ENCODE data around the gene FBXL16.

The FBXL16 gene

GRCh38 chr16:661184-661821 is 44.3 kb downstream of the FBXL16 start:
- H3K9me2 ChIP-seq (replicated peaks; ENCODE audit: control insufficient read depth, low read length): no peaks in the 10 kb centered on the region
- H3K79me2 ChIP-seq (ENCODE audit: control insufficient read depth, low read length): no peaks in the 10 kb centered on the region
- H3K4me2 ChIP-seq (ENCODE audit: low read length): peak overlapping the region; percentile 38; the same call in 1 of the 2 replicates
- no peaks in the 10 kb centered on the region for H4K20me1 ChIP-seq (ENCODE audit: control insufficient read depth, insufficient read depth, low read depth, low read length)
- TF ChIP-seq CTCF (IDR thresholded peaks at IDR 0.05; ENCODE audit: low read depth, low read length, poor library complexity, severe bottlenecking): peak; percentile 27
- TF ChIP-seq EZH2phosphoT487 (IDR thresholded peaks at IDR 0.05; ENCODE audit: borderline replicate concordance, low read length): no peak
- no peaks in the 10 kb centered on the region for H3K9me3 ChIP-seq (ENCODE audit: control insufficient read depth, insufficient read depth, low read length)
- no peaks in the 10 kb centered on the region for H3F3A ChIP-seq (ENCODE audit: control insufficient read depth, insufficient read depth)
- H3K27ac ChIP-seq (ENCODE audit: low read depth, low read length): no peak overlapping the region
- H3K27me3 ChIP-seq (ENCODE audit: control insufficient read depth, low read length): no peaks in the 10 kb centered on the region
- peak overlapping the region; percentile 30; the same call in 1 of the 2 replicates for H3K4me3 ChIP-seq (ENCODE audit: low read length)
- peaks cover 64% of the 10 kb centered on the region for H3K36me3 ChIP-seq (ENCODE audit: control insufficient read depth, low read length)
- H3K4me1 ChIP-seq (ENCODE audit: control insufficient read depth, low read length): peaks cover 12% of the 10 kb centered on the region

GRCh38 chr16:660459-661183 is 45.0 kb downstream of the FBXL16 start:
- no peaks in the 10 kb centered on the region for H4K20me1 ChIP-seq (ENCODE audit: control insufficient read depth, insufficient read depth, low read depth, low read length)
- H3K4me2 ChIP-seq (ENCODE audit: low read length): peak overlapping the region; percentile 43
- no peaks in the 10 kb centered on the region for H3K9me2 ChIP-seq (replicated peaks; ENCODE audit: control insufficient read depth, low read length)
- no peaks in the 10 kb centered on the region for H3F3A ChIP-seq (ENCODE audit: control insufficient read depth, insufficient read depth)
- no peaks in the 10 kb centered on the region for H3K27me3 ChIP-seq (ENCODE audit: control insufficient read depth, low read length)
- peak; percentile 33 for TF ChIP-seq CTCF (IDR thresholded peaks at IDR 0.05; ENCODE audit: low read depth, low read length, poor library complexity, severe bottlenecking)
- no peak for TF ChIP-seq EZH2phosphoT487 (IDR thresholded peaks at IDR 0.05; ENCODE audit: borderline replicate concordance, low read length)
- no peaks in the 10 kb centered on the region for H3K79me2 ChIP-seq (ENCODE audit: control insufficient read depth, low read length)
- peaks cover 12% of the 10 kb centered on the region for H3K4me1 ChIP-seq (ENCODE audit: control insufficient read depth, low read length)
- H3K9me3 ChIP-seq (ENCODE audit: control insufficient read depth, insufficient read depth, low read length): no peaks in the 10 kb centered on the region
- H3K4me3 ChIP-seq (ENCODE audit: low read length): peak overlapping the region; percentile 30; the same call in 1 of the 2 replicates
- H3K36me3 ChIP-seq (ENCODE audit: control insufficient read depth, low read length): peaks cover 64% of the 10 kb centered on the region
- H3K27ac ChIP-seq (ENCODE audit: low read depth, low read length): no peak overlapping the region

GRCh38 chr16:660132-660458 is 45.5 kb downstream of the FBXL16 start:
- no peaks in the 10 kb centered on the region for H3F3A ChIP-seq (ENCODE audit: control insufficient read depth, insufficient read depth)
- H3K9me2 ChIP-seq (replicated peaks; ENCODE audit: control insufficient read depth, low read length): no peaks in the 10 kb centered on the region
- H3K79me2 ChIP-seq (ENCODE audit: control insufficient read depth, low read length): no peaks in the 10 kb centered on the region
- no peak overlapping the region for H3K27ac ChIP-seq (ENCODE audit: low read depth, low read length)
- peak overlapping the region; percentile 43; the same call in 1 of the 2 replicates for H3K4me2 ChIP-seq (ENCODE audit: low read length)
- H3K27me3 ChIP-seq (ENCODE audit: control insufficient read depth, low read length): no peaks in the 10 kb centered on the region
- peaks cover 68% of the 10 kb centered on the region for H3K36me3 ChIP-seq (ENCODE audit: control insufficient read depth, low read length)
- H3K9me3 ChIP-seq (ENCODE audit: control insufficient read depth, insufficient read depth, low read length): no peaks in the 10 kb centered on the region
- no peak overlapping the region for H3K4me3 ChIP-seq (ENCODE audit: low read length)
- no peaks in the 10 kb centered on the region for H4K20me1 ChIP-seq (ENCODE audit: control insufficient read depth, insufficient read depth, low read depth, low read length)
- peaks cover 12% of the 10 kb centered on the region for H3K4me1 ChIP-seq (ENCODE audit: control insufficient read depth, low read length)
- TF ChIP-seq CTCF (IDR thresholded peaks at IDR 0.05; ENCODE audit: low read depth, low read length, poor library complexity, severe bottlenecking) (no peak), EZH2phosphoT487 (IDR thresholded peaks at IDR 0.05; ENCODE audit: borderline replicate concordance, low read length) (no peak)
